Measurements from ENCODE around the gene ADRM1.

GRCh38 chr20:62304331-62305148 is 1.7 kb downstream of the ADRM1 start:
- TF ChIP-seq CTCF (IDR thresholded peaks at IDR 0.05): no peak
- no peak for TF ChIP-seq POLR2A (IDR thresholded peaks at IDR 0.05)

Measured in adrenal gland (tissue), 5 donors.